Measurements from ENCODE around the gene BCAS1.

BCAS1 gene

GRCh38 chr20:54020868-54021267 is 49.5 kb downstream of the BCAS1 start:
- TF ChIP-seq TCF4 (CRISPR knock-in tag; IDR thresholded peaks at IDR 0.05; ENCODE audit: borderline replicate concordance) (no peak), ZFP3 (CRISPR knock-in tag; IDR thresholded peaks at IDR 0.05) (no peak), ZNF70 (CRISPR knock-in tag; IDR thresholded peaks at IDR 0.05) (no peak), RARB (CRISPR knock-in tag; IDR thresholded peaks at IDR 0.05) (no peak), ZFP30 (CRISPR knock-in tag; IDR thresholded peaks at IDR 0.05) (no peak), TSHZ2 (CRISPR knock-in tag; IDR thresholded peaks at IDR 0.05) (no peak), PATZ1 (CRISPR knock-in tag; IDR thresholded peaks at IDR 0.05; ENCODE audit: borderline replicate concordance) (no peak), OSR1 (CRISPR knock-in tag; IDR thresholded peaks at IDR 0.05) (no peak), POU6F1 (CRISPR knock-in tag; IDR thresholded peaks at IDR 0.05; ENCODE audit: borderline replicate concordance, low read depth) (no peak), BACH2 (CRISPR knock-in tag; IDR thresholded peaks at IDR 0.05; ENCODE audit: borderline replicate concordance) (no peak), TOX (CRISPR knock-in tag; IDR thresholded peaks at IDR 0.05; ENCODE audit: borderline replicate concordance) (no peak), CSRNP3 (CRISPR knock-in tag; IDR thresholded peaks at IDR 0.05) (no peak), ISL1 (CRISPR knock-in tag; IDR thresholded peaks at IDR 0.05) (no peak), CSDC2 (CRISPR knock-in tag; IDR thresholded peaks at IDR 0.05) (no peak), GLIS3 (CRISPR knock-in tag; IDR thresholded peaks at IDR 0.05) (no peak), CREB5 (CRISPR knock-in tag; IDR thresholded peaks at IDR 0.05; ENCODE audit: low read depth) (no peak), ZNF8 (CRISPR knock-in tag; IDR thresholded peaks at IDR 0.05) (no peak), SNAI2 (CRISPR knock-in tag; IDR thresholded peaks at IDR 0.05) (no peak)
- ATAC-seq: no peak

GRCh38 chr20:54020348-54020747 is 50.0 kb downstream of the BCAS1 start:
- no peak for TF ChIP-seq ZNF70 (CRISPR knock-in tag; IDR thresholded peaks at IDR 0.05)
- TF ChIP-seq PATZ1 (CRISPR knock-in tag; IDR thresholded peaks at IDR 0.05; ENCODE audit: borderline replicate concordance): no peak
- ATAC-seq: no peak

- TF ChIP-seq GLIS3 (CRISPR knock-in tag; IDR thresholded peaks at IDR 0.05): no peak
- TF ChIP-seq CSRNP3 (CRISPR knock-in tag; IDR thresholded peaks at IDR 0.05): no peak
- TF ChIP-seq ISL1 (CRISPR knock-in tag; IDR thresholded peaks at IDR 0.05): no peak
- TF ChIP-seq ZNF565 (CRISPR knock-in tag; conservative IDR thresholded peaks at IDR 0.05; ENCODE audit: low read depth): no peak
- TF ChIP-seq RARB (CRISPR knock-in tag; IDR thresholded peaks at IDR 0.05): no peak
- no peak for TF ChIP-seq TCF4 (CRISPR knock-in tag; IDR thresholded peaks at IDR 0.05; ENCODE audit: borderline replicate concordance)
- TF ChIP-seq ZNF70 (CRISPR knock-in tag; IDR thresholded peaks at IDR 0.05): no peak
- no peak for TF ChIP-seq TOX (CRISPR knock-in tag; IDR thresholded peaks at IDR 0.05; ENCODE audit: borderline replicate concordance)
- no peak for TF ChIP-seq OSR1 (CRISPR knock-in tag; IDR thresholded peaks at IDR 0.05)
- no peak for TF ChIP-seq TSHZ2 (CRISPR knock-in tag; IDR thresholded peaks at IDR 0.05)
- no peak for ATAC-seq
Observed at GRCh38 chr20:54019585-54019984, 50.8 kb downstream of the BCAS1 start.
